HG03565 (cell line): ENCODE measurements around the gene SWAP70.

ENCODE experiments used
- ATAC-seq: cut with Tn5 transposase; IDR thresholded peaks from one replicate; pipeline ENCODE4 v1.9.1; 2021; ENCODE audit warnings: mild to moderate bottlenecking, moderate library complexity; ENCODE audit not compliant: unreplicated experiment

The SWAP70 gene

GRCh38 chr11:9747828-9748227, 84.0 kb downstream of the SWAP70 start:
- ATAC-seq, result no peak

- ATAC-seq, result peak; percentile 43
These were observed 84.6 kb downstream of the SWAP70 start for GRCh38 chr11:9748361-9748970.

DNA sequence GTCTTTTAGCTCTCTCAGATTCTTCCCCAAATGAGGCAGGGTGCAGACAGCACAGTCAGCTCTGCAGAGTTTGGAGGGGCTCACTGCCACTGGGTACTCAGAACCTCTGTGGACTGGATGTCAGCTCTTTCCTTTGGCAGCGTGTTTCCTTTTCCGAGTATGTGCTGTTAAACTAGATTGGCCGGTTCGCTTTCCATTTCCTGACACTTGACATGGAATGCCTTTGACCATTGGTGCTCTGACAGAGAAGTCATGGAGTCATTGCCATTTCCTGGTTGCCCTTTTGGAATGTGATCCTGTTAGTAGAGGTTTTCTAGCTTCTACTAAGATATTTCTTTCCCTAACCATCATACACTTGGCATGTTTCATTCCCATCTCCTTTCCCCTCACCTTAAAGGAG, 86.7 kb downstream of the SWAP70 start:
- ATAC-seq, result no peak

- no peak for ATAC-seq
These were observed 88.2 kb downstream of the SWAP70 start for GRCh38 chr11:9752091-9752490.

GRCh38 chr11:9753021-9753420, 89.1 kb downstream of the SWAP70 start:
- ATAC-seq, result no peak

GRCh38 chr11:9754010-9754471, 90.2 kb downstream of the SWAP70 start:
- ATAC-seq, result no peak

- ATAC-seq, result no peak
These were observed 91.8 kb downstream of the SWAP70 start for GRCh38 chr11:9755561-9756185.

DNA sequence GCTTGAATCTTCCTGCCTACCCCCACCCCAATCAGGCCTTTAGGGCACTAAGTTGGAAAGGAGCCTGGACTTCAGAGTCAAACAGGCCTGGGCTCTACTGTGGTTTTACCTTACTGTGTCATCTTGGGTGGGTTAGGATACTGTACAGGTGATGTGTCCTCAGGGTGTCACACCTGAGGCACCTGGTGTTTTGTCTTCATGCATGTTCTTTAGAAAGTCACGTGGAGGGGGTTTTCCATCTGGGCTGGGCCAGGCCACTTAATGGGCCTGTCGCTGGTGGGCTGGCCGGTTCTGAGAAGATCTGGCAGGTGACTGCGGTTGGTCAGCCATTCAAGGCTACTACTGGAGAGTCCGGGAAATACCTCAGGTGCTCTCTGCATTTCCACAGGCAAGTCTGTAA, 92.6 kb downstream of the SWAP70 start:
- ATAC-seq, result no peak

- ATAC-seq, result no peak
These were observed 93.0 kb downstream of the SWAP70 start for GRCh38 chr11:9756878-9757277.

DNA sequence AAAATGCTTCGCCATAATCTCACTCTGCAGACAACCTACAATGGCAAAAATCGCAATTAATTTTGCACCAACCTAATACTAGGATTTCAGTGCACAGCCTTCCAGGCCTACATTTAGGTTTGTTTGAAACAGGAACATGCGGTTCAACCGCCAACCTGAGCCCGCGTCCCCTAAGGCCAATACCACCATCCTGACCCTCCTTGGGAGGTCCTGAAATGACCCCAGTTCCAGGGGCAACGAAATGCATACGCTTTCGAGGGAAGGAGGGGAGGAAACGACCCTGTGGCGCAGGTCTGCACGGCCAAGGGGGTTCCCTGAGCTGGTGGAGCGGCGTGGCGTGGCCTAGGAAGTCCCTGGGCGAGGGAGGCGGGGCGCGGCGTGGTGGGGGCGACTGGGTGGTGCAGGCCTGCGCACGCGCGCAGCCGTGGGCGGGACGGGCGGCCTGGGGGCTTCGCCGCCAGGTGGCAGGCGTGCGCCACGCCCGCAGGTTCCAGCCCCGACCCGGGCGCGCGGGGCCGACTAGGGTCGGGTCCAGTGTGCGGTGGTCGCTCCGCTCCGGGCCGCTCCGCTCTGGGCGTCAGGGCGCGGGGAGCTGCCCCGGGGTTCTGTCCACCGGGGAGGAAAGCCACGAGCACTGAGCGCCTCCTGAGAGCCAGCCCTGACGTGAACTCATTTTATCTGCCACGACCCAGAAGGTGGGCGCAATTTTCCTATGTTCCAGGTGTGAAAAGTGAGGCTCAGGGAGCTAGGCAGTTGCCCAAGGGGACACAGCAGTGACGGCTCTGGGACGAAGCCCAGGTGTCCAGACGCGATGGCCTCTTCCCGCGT, 94.1 kb downstream of the SWAP70 start:
- peak; percentile 42 for ATAC-seq

- ATAC-seq, result peak; percentile 0
These were observed 95.0 kb downstream of the SWAP70 start for GRCh38 chr11:9758637-9759518.

GRCh38 chr11:9759519-9760192, 95.8 kb downstream of the SWAP70 start:
- ATAC-seq, result peak; percentile 36

DNA sequence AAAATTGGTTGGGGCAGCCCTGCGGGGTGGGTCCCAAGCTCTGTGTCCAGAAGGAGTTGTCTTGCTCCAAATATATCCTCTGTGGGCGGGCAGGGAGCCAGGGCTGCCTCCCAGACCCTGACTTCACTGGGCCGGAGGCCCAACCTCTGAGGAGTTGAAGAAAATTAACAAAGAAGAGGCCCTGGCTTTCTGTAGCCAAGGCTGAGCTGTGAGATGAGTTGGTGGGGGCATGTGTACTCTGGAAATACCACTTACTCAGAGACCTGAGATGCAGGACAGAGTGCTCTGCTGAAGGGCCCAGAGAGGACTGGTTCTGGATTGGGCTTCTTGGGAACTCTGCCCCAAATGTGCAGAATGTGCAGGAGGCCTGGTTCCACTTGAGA, 96.3 kb downstream of the SWAP70 start:
- ATAC-seq, result no peak

GRCh38 chr11:9761441-9761945, 97.6 kb downstream of the SWAP70 start:
- no peak for ATAC-seq

GRCh38 chr11:9762531-9762930, 98.7 kb downstream of the SWAP70 start:
- no peak for ATAC-seq

DNA sequence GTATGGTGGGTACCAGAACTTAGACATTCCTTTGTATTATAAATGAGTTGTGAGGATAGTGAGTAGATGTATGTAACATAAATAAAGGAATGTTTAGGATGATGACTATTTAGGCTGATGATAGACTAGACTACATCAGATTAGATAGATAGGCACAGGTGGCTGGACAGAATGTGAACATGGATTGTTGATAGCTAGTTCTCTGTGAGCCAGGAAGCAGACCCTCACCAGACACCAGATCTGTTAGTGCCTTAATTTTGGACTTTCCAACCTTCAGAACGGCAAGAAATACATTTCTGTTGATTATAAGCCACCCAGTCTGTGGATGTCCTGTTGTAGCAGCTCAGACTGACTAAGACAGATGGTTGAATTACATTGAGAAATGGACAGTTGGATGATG, 99.4 kb downstream of the SWAP70 start:
- ATAC-seq, result no peak

- no peak for ATAC-seq
These were observed 101.6 kb downstream of the SWAP70 start for GRCh38 chr11:9765320-9766101.

GRCh38 chr11:9769621-9770020, 105.7 kb downstream of the SWAP70 start:
- no peak for ATAC-seq

DNA sequence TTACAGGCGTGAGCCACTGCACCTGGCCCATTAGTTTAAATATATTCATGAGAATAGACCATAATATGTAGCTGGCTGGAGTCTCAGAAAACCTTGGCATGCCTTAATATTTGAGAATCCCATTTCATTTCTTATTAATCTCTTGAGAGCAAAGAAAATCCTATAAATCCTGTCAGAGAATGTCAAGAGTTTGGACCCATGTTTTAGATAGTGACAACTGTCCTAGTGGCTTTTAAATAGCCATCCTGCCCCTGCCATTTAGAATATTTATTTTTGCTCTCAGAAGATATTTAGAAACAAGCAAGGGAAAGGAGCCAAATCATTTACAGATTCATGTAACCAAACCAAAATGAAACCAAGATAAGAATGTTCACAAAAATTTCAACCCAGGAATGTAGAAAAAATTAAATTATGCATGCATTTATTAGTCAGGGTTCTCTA, 107.2 kb downstream of the SWAP70 start:
- ATAC-seq, result no peak
